ENCODE results near the gene VCX.
"Not testable (repeated sequence)": the region's sequence is repeated elsewhere in the genome, so short reads cannot be mapped to it uniquely, and the experiment has no call there.

Gene VCX

GRCh38 chrX:7842871-7843270 is at the start of gene VCX:
TSS of gene VCX (plus strand) at chrX:7843171. CDS start at chrX:7843204, 33 bp downstream.
- not testable (repeated sequence) for H3K4me3 ChIP-seq (ENCODE audit: low read depth, low read length); DNase-seq (ENCODE audit: low read depth)

GRCh38 chrX:7798327-7798726 is 44.6 kb upstream of the VCX start:
- TF ChIP-seq MYC (IDR thresholded peaks at IDR 0.05; ENCODE audit: low read depth, low read length) (no peak), MAX (IDR thresholded peaks at IDR 0.05; ENCODE audit: low read depth, low read length) (no peak), CTCF (IDR thresholded peaks at IDR 0.05; ENCODE audit: low read depth, low read length) (no peak), POLR2A (IDR thresholded peaks at IDR 0.05; ENCODE audit: extremely low read depth, insufficient read length) (no peak)
- no peak for DNase-seq (ENCODE audit: low read depth)
- no peak overlapping the region for H3K4me3 ChIP-seq (ENCODE audit: low read depth, low read length)

GRCh38 chrX:7801711-7802110 is 41.3 kb upstream of the VCX start:
- TF ChIP-seq MAX (IDR thresholded peaks at IDR 0.05; ENCODE audit: low read depth, low read length) (no peak), POLR2A (IDR thresholded peaks at IDR 0.05; ENCODE audit: extremely low read depth, insufficient read length) (no peak), MYC (IDR thresholded peaks at IDR 0.05; ENCODE audit: low read depth, low read length) (no peak), CTCF (IDR thresholded peaks at IDR 0.05; ENCODE audit: low read depth, low read length) (no peak)
- no peak overlapping the region for H3K4me3 ChIP-seq (ENCODE audit: low read depth, low read length)
- no peak for DNase-seq (ENCODE audit: low read depth)

GRCh38 chrX:7815166-7815805 is 27.7 kb upstream of the VCX start:
- DNase-seq (ENCODE audit: low read depth), result no peak
- no peak overlapping the region for H3K4me3 ChIP-seq (ENCODE audit: low read depth, low read length)
- no peak for TF ChIP-seq MYC (IDR thresholded peaks at IDR 0.05; ENCODE audit: low read depth, low read length)
- no peak for TF ChIP-seq POLR2A (IDR thresholded peaks at IDR 0.05; ENCODE audit: extremely low read depth, insufficient read length)
- no peak for TF ChIP-seq MAX (IDR thresholded peaks at IDR 0.05; ENCODE audit: low read depth, low read length)
- TF ChIP-seq CTCF (IDR thresholded peaks at IDR 0.05; ENCODE audit: low read depth, low read length), result no peak

GRCh38 chrX:7828594-7828993 is 14.4 kb upstream of the VCX start:
- DNase-seq (ENCODE audit: low read depth), result peak; percentile 48
- TF ChIP-seq MAX (IDR thresholded peaks at IDR 0.05; ENCODE audit: low read depth, low read length), result no peak
- peak; percentile 40 for TF ChIP-seq CTCF (IDR thresholded peaks at IDR 0.05; ENCODE audit: low read depth, low read length)

GRCh38 chrX:7841084-7841805 is 1.7 kb upstream of the VCX start:
- TF ChIP-seq POLR2A (IDR thresholded peaks at IDR 0.05; ENCODE audit: extremely low read depth, insufficient read length), result no peak
- TF ChIP-seq MYC (IDR thresholded peaks at IDR 0.05; ENCODE audit: low read depth, low read length), result no peak
- TF ChIP-seq CTCF (IDR thresholded peaks at IDR 0.05; ENCODE audit: low read depth, low read length), result no peak
- no peak for TF ChIP-seq MAX (IDR thresholded peaks at IDR 0.05; ENCODE audit: low read depth, low read length)
- no peak overlapping the region for H3K4me3 ChIP-seq (ENCODE audit: low read depth, low read length)
- DNase-seq (ENCODE audit: low read depth), result no peak

More at GRCh38 chrX:7828594-7828993, 14.4 kb upstream of the VCX start:
- no peak overlapping the region for H3K4me3 ChIP-seq (ENCODE audit: low read depth, low read length)

Data from NB4 (cell line).